A673 (cell line): ENCODE data around the gene YIF1B. TPM values are rescaled to one million over a fixed set of nuclear protein-coding genes. Genes with fewer than 3 reads are reported as not detected.

ENCODE experiments used
- BruUV-seq: library from RNA; stranded (reverse); fragments of 400-500 nt; replicated peaks from 2 replicates; lab custom pipeline; 2021; lab: Mats Ljungman, UMichigan
- CTCF ChIA-PET: fragments of 300-600 bp; sonication (Branson Sonifier 250); formaldehyde crosslinking; loops from one replicate; lab custom pipeline; 2022; ENCODE audit warnings: antibody characterized with exemption; lab: Charles Lee
- POLR2A ChIA-PET: fragments of 300-600 bp; sonication (Branson Sonifier 250); formaldehyde crosslinking; loops from one replicate; lab custom pipeline; 2022; ENCODE audit warnings: antibody characterized with exemption; ENCODE audit not compliant: low non-redundant PET; lab: Charles Lee
- DNase-seq: peaks from one replicate; pipeline ENCODE4 v3.0.0-alpha.2; 2015; ENCODE audit warnings: low spot score
- H3K27ac ChIP-seq: fragments of 200-600 bp; sonication (generic); 2 replicates; pipeline ENCODE4 v1.5.1; 2016; ENCODE audit warnings: mixed run types, low read depth, mild to moderate bottlenecking, mixed read lengths, antibody characterized with exemption, low read length; ENCODE audit not compliant: poor library complexity, severe bottlenecking
- H3K27me3 ChIP-seq: fragments of 200-600 bp; sonication (generic); replicated peaks from 2 replicates; pipeline ENCODE4 v1.6.1; 2017; ENCODE audit warnings: mixed run types, low read depth, mild to moderate bottlenecking, mixed read lengths, antibody characterized with exemption, low read length; ENCODE audit not compliant: insufficient read depth, poor library complexity
- H3K36me3 ChIP-seq: fragments of 200-600 bp; sonication (generic); 2 replicates; pipeline ENCODE4 v1.6.1; 2016; ENCODE audit warnings: mixed run types, mild to moderate bottlenecking, mixed read lengths, antibody characterized with exemption, low read length; ENCODE audit not compliant: insufficient read depth, poor library complexity, severe bottlenecking
- H3K4me1 ChIP-seq: fragments of 200-600 bp; sonication (generic); 2 replicates; pipeline ENCODE4 v1.6.1; 2017; ENCODE audit warnings: mixed run types, mild to moderate bottlenecking, mixed read lengths, antibody characterized with exemption, low read length; ENCODE audit not compliant: insufficient read depth, poor library complexity, severe bottlenecking
- H3K4me3 ChIP-seq: fragments of 200-600 bp; sonication (generic); 2 replicates; pipeline ENCODE4 v1.5.1; 2016; ENCODE audit warnings: low read depth, mixed run types, mild to moderate bottlenecking, mixed read lengths, low read length; ENCODE audit not compliant: poor library complexity, severe bottlenecking
- H3K9me3 ChIP-seq: fragments of 200-600 bp; sonication (generic); 2 replicates; pipeline ENCODE4 v1.6.1; 2016; ENCODE audit warnings: mixed run types, low read depth, mild to moderate bottlenecking, mixed read lengths, antibody characterized with exemption, low read length; ENCODE audit not compliant: poor library complexity, severe bottlenecking
- EZH2 ChIP-seq: fragments of 200-600 bp; sonication (generic); IDR thresholded peaks from 2 replicates; pipeline ENCODE4 v1.6.1; 2017; ENCODE audit warnings: borderline replicate concordance, low read depth, mild to moderate bottlenecking, mixed read lengths, antibody characterized with exemption, low read length; ENCODE audit not compliant: poor library complexity, severe bottlenecking
- intact Hi-C: fragments of 100-400 bp; cut with micrococcal nuclease; formaldehyde crosslinking; loops from one replicate; pipeline ENCODE4 v1.10.0; 2022; ENCODE audit not compliant: unreplicated experiment
- total RNA-seq: library from RNA; stranded (reverse); gene quantifications from 2 replicates; pipeline ENCODE4 v1.2.3, GENCODE V29; 2021
- TF ChIP-seq, protein P1 (sequence below): fragments of 300-800, 200-600 bp; sonication (generic); conservative IDR thresholded peaks from 2 replicates; pipeline ENCODE4 v1.5.1; 2017; ENCODE audit warnings: low read depth, mild to moderate bottlenecking, antibody characterized with exemption, low read length, moderate library complexity, mixed read lengths

Gene YIF1B
- total RNA-seq, 1 experiment from 2014 or later = 57.6 TPM

DNA sequence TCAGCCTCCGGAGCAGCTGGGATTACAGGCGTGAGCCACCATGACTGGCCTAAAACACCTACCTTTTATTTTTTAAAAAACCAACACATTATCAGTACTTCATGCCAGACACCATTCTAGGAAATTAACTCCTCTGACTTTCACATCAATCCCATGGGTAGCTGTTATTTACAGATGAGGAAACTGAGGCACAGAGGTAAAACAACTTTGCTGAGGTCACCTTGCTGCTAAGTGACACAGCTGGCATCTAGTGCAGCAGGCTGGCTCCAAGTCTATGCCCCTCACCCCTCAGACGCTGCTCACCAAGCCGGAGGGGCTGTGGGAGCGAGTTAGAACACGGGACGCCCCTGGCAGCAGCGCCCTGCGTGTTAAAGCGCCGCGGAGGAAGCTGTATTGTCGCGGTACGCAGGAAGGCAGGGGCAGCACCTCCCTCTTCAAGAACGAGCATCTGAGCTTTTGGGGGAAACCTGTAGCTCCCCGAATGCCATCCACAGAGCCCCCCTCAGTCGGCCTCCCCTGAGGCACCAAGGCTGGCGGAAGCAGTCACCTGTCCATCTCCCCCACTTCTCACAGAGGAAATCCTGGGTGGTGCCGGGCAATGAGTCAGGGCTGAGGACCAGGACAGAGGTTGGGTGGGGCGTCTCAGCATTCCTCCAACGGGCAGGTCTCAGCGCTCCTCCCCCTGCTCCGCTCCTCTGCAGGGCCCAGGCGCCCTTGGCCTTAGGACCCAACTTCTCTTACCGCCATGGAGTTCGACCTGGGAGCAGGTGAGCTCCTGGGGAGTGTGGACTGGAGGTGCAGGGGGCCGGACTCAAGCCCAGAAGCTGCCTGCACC is 12.0 kb downstream of the YIF1B start, which contains the start of gene C19orf33:
C19orf33 (plus strand) TSS at position 735 of the 835 bp plus-strand sequence; CDS start at position 746, 11 bp downstream.
- CTCF ChIA-PET = no interaction called here
- BruUV-seq = no TSS peak
- no peaks in the 10 kb centered on the region for H3K27me3 ChIP-seq
- DNase-seq = no peak
- H3K36me3 ChIP-seq = no peaks in the 10 kb centered on the region
- H3K4me1 ChIP-seq = no peaks in the 10 kb centered on the region
- POLR2A ChIA-PET = no interaction called here
- no peak for TF ChIP-seq EZH2
- TF ChIP-seq, protein P1, sequence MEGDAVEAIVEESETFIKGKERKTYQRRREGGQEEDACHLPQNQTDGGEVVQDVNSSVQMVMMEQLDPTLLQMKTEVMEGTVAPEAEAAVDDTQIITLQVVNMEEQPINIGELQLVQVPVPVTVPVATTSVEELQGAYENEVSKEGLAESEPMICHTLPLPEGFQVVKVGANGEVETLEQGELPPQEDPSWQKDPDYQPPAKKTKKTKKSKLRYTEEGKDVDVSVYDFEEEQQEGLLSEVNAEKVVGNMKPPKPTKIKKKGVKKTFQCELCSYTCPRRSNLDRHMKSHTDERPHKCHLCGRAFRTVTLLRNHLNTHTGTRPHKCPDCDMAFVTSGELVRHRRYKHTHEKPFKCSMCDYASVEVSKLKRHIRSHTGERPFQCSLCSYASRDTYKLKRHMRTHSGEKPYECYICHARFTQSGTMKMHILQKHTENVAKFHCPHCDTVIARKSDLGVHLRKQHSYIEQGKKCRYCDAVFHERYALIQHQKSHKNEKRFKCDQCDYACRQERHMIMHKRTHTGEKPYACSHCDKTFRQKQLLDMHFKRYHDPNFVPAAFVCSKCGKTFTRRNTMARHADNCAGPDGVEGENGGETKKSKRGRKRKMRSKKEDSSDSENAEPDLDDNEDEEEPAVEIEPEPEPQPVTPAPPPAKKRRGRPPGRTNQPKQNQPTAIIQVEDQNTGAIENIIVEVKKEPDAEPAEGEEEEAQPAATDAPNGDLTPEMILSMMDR = no peak
- H3K27ac ChIP-seq = no peak within 1 kb of the TSS
- intact Hi-C loops = no loop called here
- H3K4me3 ChIP-seq = no peak within 1 kb of the TSS
- no peaks in the 10 kb centered on the region for H3K9me3 ChIP-seq

DNA sequence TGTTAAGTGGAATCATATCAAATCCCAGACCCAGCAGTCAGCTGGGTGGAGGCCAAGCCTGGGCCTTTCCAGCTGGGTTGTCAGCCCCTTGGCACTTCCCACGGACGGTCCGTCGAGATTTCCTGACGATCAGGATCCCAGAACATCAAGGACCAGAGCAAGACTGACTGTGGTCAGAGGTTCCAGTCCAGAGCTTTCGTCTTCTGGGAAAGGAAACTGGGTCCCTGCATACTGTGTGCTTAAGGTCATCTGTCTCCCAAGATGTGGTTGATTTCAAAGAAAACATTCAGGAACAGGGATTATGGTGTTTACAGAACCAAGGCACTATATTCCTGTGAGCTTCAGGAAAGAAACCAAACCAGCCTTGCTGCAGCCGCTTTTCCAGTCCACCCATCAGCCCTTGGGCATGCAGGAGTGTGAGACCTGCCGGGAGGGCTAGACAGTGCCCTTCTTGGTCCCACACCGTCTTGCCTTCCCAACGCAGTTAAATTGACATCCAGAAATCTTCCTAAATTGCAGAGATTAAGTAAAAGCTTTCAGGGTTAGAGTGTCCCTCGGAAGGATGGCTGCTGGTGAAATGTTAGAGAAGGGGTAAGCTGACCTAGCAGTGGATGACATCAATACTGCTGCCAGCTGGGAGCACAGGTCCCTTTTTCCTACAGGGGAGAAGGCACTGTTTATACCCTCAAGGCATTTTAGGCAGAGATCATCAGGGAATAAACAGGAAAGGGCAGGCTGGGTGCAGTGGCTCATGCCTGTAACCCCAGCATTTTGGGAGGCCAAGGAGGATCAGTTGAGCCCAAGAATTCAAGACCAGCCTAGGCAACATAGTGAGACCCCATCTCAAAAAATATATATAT is 16.7 kb downstream of the YIF1B start:
- POLR2A ChIA-PET = interaction anchor here (0.6 kb wide), 1 partner anchor 631 kb away, joined by 4 read pairs; the partner anchor contains the start of genes MRPS12 and SARS2

DNA sequence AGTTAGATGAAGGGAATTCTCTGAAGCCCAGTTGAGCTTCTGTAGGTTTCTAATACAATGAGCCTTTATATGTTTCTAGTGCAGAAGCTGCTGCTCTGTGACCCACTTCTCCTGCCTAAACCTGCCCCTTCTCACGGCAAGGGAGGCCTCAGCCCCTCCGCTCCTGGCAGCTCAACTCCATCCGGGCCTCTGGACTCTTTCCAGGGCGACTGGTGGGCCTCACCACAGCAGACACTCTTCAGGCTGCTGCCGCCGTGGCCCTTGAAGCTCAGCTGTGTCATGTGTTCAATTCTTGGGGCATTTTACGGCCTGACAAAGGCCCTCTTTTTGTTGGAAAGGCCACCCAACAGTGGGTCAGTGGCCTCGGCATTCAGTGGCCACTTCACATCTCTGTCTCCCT is 21.7 kb downstream of the YIF1B start:
- H3K27me3 ChIP-seq = no peaks in the 10 kb centered on the region
- no peaks in the 10 kb centered on the region for H3K36me3 ChIP-seq
- H3K9me3 ChIP-seq = no peaks in the 10 kb centered on the region
- H3K4me1 ChIP-seq = no peaks in the 10 kb centered on the region
- ChIA-PET POLR2A (no interaction called here), CTCF (no interaction called here)
- H3K27ac ChIP-seq = no peak overlapping the region
- DNase-seq = no peak
- H3K4me3 ChIP-seq = no peak overlapping the region
- no peak for TF ChIP-seq EZH2
- TF ChIP-seq, protein P1 = no peak
- intact Hi-C loops = no loop called here
- BruUV-seq = no TSS peak

More for the DNA sequence above, 16.7 kb downstream of the YIF1B start:
- Histone ChIP-seq H3K27ac (no peak overlapping the region), H3K27me3 (no peaks in the 10 kb centered on the region), H3K9me3 (no peaks in the 10 kb centered on the region), H3K4me1 (no peaks in the 10 kb centered on the region), H3K36me3 (no peaks in the 10 kb centered on the region), H3K4me3 (no peak overlapping the region)
- CTCF ChIA-PET = no interaction called here
- BruUV-seq = no TSS peak
- intact Hi-C loops = no loop called here
- no peak for DNase-seq
- TF ChIP-seq, protein P1 = no peak
- TF ChIP-seq EZH2 = no peak
